Measurements from ENCODE around the gene RHOBTB1.
A peak's percentile ranks its signal among the peaks of the same experiment; 100 is the strongest.

Gene RHOBTB1

GRCh38 chr10:60942134-60942787 is 1.7 kb downstream of the RHOBTB1 start:
- DNase-seq (ENCODE audit: low spot score) = no peak

GRCh38 chr10:60940446-60940845 is 3.5 kb downstream of the RHOBTB1 start:
- DNase-seq (ENCODE audit: low spot score) = peak; percentile 20

GRCh38 chr10:60937784-60938654 is 6.0 kb downstream of the RHOBTB1 start:
- no peak for DNase-seq (ENCODE audit: low spot score)

DNA sequence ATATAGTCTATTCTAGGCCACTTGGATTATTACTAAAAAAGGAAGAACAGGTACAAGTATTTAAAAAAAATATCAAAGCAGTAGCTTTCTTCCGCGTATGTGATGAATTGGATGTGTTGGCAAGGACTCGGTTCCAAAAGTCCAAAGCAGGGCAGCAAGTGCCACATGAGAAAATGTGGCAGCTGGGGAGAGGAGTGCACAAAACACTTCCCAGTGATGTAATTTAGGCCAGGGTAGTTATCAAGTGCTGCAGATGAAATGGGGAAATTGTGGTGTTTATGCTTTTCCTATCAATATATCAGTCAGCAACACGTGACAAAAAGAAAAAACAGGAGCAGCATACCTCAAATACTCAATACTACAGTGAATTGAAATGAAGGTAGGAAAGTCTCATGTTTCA is 7.0 kb downstream of the RHOBTB1 start:
- no peak for DNase-seq (ENCODE audit: low spot score)

- no peak for DNase-seq (ENCODE audit: low spot score)
Measured at GRCh38 chr10:60934215-60935175, 9.5 kb downstream of the RHOBTB1 start.

GRCh38 chr10:60932756-60933155 is 11.2 kb downstream of the RHOBTB1 start:
- no peak for DNase-seq (ENCODE audit: low spot score)

DNA sequence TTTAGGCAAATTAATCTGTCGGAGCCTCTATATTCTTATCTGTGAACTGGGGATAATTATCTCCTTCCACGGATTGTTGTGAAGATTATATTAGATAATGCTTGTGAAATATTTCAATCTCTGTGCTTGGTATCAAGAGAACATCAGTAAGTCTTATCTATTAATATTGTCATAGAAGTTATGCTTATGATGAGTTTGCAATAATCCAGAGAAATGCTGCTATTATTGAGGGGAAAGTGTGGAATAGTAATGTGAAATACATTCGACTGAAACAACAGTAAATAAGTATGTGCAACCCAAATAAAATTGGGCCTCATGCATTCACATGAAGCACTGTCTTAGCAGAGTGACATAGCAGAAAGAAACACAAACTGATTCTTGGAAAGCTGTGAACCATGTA is 13.7 kb downstream of the RHOBTB1 start:
- no peak for DNase-seq (ENCODE audit: low spot score)

DNA sequence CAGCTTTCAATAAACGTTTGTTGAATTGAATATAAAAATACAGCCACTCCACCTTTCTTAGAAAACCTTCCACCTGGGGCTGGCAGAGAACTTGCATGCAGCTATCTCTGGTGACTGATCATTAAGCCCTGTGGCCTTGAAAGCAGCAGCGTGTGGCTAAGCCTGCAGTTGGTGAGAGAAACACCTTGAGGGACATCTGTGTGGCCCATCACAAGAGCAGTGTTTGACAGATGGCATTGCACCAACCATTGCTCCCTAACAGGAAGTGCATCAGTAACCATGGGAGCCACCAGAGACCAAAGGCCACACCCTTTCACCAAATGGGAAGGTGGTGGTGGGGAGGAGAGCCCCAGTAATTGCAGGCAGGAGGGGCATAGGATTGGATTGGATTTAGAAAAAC is 22.4 kb downstream of the RHOBTB1 start:
- DNase-seq (ENCODE audit: low spot score) = no peak

- DNase-seq (ENCODE audit: low spot score) = no peak
Measured at GRCh38 chr10:60920479-60920878, 23.5 kb downstream of the RHOBTB1 start.

DNA sequence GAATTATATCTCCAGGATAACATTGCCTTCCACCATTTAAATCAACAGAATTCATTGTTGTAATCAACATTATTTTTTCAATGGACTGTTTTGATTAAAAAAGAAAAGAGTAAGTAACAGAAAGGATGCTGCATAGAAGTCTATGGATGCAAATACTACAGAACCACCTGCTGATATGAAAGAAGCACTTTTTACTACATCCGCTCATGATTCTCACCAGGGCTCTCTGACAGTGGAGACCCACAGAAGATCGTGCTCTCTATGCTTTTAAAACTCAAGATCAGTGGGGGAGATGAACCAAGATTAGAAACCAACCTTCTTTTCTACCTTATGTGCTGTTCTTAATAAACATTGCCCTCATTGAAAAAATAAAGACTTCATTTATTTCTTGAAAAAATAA is 24.4 kb downstream of the RHOBTB1 start:
- DNase-seq (ENCODE audit: low spot score) = no peak

GRCh38 chr10:60917331-60918280 is 26.4 kb downstream of the RHOBTB1 start:
- peak; percentile 82 for DNase-seq (ENCODE audit: low spot score)

DNA sequence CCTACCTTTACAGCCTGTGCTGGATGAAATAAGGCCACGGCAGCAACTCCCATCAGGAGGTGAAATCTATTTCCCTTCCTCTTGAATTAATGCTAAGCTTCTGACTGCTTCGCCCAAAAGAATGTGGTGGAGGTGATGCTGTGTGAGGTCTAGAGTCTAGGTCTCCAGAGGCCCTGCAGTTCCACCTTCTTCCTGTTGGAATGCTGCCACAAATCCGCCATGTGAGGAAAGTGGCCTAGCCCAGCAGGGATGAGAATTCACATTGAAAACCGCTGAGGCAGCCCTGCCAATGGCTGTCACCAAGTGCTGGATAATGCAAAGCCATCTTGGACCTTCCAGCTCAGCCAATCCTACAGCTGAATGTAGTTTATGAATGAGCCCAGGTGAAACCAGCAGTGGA is 28.0 kb downstream of the RHOBTB1 start:
- DNase-seq (ENCODE audit: low spot score) = peak; percentile 6

- no peak for DNase-seq (ENCODE audit: low spot score)
Measured at GRCh38 chr10:60914690-60915141, 29.3 kb downstream of the RHOBTB1 start.

DNA sequence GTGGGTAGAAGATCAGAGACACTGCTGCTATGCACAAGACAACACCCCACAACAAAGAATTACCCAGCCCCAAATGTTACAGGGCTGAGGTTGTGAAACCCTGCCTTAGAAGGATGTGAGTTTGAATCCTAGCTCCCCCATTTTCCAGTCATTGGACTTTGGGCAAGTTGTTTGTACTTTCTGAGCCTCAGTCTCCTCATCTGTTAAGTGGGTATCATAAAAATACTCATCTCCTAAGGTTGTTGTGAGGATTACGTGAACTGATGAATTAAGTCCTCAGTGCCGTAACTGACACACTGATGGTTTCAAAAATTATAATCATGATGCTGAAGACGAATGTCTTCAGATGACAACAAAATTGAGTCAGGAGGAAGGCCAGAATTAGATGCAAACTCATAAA is 30.3 kb downstream of the RHOBTB1 start:
- no peak for DNase-seq (ENCODE audit: low spot score)

GRCh38 chr10:60913071-60913470 is 30.9 kb downstream of the RHOBTB1 start:
- no peak for DNase-seq (ENCODE audit: low spot score)

DNA sequence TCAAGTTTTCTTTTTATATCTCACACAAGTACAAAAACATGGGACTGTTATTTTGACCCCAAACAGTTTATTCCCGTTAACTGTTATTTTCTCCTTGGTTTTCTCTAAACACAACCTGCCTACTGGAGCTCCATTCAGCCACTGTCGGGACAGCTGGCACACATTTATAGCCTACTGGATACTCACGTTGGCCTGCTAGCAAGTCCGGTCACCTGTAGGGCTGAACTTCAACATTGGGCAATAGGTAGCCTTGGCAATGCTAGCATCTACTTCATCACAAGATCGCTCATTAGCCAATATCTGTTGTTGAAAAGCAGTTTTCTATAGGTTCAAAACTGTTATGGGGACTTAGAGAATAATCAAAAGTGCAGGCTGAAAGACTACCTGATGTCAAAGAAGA is 32.3 kb downstream of the RHOBTB1 start:
- no peak for DNase-seq (ENCODE audit: low spot score)

DNA sequence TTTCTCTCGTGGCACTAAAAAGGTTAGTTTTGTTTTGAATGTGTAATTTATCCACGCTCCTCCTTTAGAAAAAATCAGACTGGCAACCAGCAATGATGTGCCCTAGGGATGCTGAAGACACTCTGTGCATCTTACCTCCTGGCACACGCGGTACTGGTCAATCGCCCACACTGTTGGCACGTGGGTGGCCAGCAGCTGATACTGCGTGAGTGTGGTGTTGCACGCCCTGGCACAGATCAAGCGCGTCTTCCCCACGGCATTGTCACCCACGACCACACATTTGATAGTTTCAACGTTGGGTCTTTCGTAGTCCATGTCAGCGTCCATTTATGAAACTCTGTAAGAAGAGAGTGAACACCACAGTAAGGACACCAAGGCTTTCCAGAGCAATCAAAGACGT is 32.8 kb downstream of the RHOBTB1 start:
- no peak for DNase-seq (ENCODE audit: low spot score)

- DNase-seq (ENCODE audit: low spot score) = no peak
Measured at GRCh38 chr10:60910543-60910942, 33.4 kb downstream of the RHOBTB1 start.

GRCh38 chr10:60908896-60909295 is 35.1 kb downstream of the RHOBTB1 start:
- no peak for DNase-seq (ENCODE audit: low spot score)

- DNase-seq (ENCODE audit: low spot score) = no peak
Measured at GRCh38 chr10:60908031-60908430, 36.0 kb downstream of the RHOBTB1 start.

GRCh38 chr10:60907236-60907635 is 36.7 kb downstream of the RHOBTB1 start:
- no peak for DNase-seq (ENCODE audit: low spot score)

All from SK-N-DZ (cell line).